NCI-H146 (cell line): ENCODE measurements around the gene PRICKLE3.
"Not testable (repeated sequence)": the region's sequence is repeated elsewhere in the genome, so short reads cannot be mapped to it uniquely, and the experiment has no call there.

ENCODE experiments used
- DNase-seq: peaks from one replicate; lab custom pipeline; 2025; lab: John Stamatoyannopoulos, UW

Gene PRICKLE3

GRCh38 chrX:49179358-49179757 is 6.8 kb downstream of the PRICKLE3 start:
- DNase-seq, result no peak

- no peak for DNase-seq
Measured at GRCh38 chrX:49178537-49178936, 7.6 kb downstream of the PRICKLE3 start.

- no peak for DNase-seq
Measured at GRCh38 chrX:49177873-49178480, 8.2 kb downstream of the PRICKLE3 start.

DNA sequence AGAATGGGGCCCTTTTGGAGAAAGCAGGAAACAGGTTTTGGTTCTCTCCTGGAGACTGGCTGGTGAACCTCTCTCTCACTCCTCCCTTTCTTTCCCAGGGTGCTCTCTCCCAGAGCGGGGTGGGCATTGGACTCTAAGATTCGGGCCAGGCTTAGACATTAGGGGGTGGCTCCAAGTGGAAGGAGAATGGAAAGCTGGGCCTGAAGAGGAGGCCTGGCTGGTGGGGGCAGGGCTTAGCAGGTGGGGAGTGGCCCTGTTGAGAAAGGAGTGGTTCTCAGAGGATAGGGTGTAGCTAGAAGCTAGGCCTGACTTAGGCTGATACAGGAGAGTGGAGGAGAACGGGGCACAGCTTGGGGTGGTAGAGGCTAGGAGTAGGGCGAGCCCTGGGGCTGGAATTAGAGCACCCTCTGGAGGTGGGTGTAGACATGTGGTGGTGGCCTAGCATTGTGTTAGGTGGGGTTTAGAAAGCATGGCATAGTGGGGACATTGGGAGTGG is 8.8 kb downstream of the PRICKLE3 start:
- DNase-seq, result no peak

DNA sequence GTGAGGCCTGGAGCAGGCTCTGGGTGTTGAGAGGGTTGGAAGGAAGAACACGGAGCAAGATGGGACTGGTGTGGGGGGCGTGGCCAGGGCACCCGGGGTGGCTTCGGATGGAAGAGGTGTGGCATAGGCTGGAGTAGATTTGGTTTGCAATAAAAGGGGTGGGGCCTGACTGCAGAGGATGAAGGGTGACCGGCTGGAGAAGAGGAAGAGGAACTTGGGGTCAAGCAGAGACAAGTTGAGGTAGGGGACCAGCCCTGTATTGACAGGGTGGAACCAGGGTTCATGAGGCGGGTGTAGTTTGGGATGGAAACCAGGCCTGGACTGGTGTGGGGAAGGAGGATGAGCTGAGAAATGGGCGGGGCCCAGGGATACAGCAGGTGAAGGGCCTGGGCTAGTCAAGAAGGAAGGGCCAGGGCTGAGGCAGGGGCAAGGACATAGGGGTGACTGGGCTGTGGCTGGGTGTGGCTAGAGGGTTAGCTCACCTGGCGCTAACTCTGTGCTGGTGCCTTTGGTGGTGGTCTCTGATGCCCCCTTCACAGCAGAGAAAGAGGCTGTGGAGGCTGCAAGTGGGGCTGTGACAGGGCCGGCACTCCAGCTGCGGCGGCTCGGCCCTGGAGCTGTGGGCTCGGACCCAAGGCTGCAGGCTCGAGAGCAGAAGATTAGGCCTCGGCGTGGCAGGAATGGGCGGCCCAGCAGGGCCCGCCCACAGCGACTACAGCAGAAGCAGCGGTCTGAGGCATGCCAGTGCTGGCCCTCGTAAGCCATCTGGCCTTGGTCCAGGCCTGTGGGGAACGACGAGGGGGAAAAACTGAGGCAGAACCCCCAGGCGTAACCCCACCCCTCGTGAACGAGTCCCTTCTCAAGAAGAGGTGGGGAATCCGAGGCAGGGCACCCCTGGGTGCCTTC is 9.5 kb downstream of the PRICKLE3 start:
- no peak for DNase-seq

- no peak for DNase-seq
Measured at GRCh38 chrX:49175435-49176274, 10.5 kb downstream of the PRICKLE3 start.

- no peak for DNase-seq
Measured at GRCh38 chrX:49174723-49175122, 11.4 kb downstream of the PRICKLE3 start.

- DNase-seq, result not testable (repeated sequence)
Measured at GRCh38 chrX:49173544-49173943, 12.6 kb downstream of the PRICKLE3 start.

- peak; percentile 72 for DNase-seq
Measured at GRCh38 chrX:49172280-49172780, 13.8 kb downstream of the PRICKLE3 start.

GRCh38 chrX:49171752-49172279 is 14.4 kb downstream of the PRICKLE3 start, which contains the start of gene PLP2:
Gene PLP2 (plus strand): TSS chrX:49171898. CDS start chrX:49172001, 103 bp downstream.
- DNase-seq, result peak; percentile 73

- no peak for DNase-seq
Measured at GRCh38 chrX:49167740-49168108, 18.4 kb downstream of the PRICKLE3 start.

DNA sequence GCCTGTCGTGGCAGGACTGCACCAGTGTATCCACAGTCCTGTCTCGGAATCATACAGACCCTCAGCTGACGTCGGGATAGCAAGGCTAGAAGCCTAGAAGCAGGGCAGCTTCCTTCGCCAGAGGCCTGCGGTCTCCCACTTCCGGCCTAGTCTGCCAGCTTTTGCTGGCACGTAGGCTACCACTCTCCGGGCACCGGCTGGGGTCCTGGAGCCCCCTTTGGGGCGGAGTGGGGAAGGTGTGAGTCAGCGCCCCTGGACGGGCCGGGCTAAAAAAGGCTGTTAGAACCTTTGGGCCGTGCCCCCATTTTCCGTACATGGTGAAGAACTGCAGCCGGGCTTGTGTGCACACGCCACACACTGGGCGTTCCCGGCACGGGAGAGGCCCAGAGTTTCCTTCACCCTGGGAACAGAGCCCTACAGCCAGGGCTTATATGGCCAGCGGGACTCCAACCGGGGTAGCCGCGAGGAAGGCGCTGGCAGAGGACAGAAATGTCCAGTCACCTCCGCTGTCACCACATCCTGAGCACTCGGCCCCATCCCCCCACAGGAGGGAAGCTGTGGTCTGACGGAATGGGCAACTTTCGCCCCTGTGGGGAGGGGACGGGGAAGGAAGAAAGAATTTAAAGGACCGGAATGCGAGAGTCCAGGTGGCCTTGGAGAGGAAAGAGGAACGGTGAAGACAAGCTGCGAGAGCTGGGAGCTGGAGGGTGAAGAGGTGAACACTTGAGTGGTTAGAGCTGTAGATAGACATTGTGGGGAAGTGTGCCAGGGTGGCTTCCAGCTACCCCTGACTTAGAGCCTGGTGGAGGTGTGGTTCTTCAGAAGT is 19.0 kb downstream of the PRICKLE3 start:
- DNase-seq, result peak; percentile 45

DNA sequence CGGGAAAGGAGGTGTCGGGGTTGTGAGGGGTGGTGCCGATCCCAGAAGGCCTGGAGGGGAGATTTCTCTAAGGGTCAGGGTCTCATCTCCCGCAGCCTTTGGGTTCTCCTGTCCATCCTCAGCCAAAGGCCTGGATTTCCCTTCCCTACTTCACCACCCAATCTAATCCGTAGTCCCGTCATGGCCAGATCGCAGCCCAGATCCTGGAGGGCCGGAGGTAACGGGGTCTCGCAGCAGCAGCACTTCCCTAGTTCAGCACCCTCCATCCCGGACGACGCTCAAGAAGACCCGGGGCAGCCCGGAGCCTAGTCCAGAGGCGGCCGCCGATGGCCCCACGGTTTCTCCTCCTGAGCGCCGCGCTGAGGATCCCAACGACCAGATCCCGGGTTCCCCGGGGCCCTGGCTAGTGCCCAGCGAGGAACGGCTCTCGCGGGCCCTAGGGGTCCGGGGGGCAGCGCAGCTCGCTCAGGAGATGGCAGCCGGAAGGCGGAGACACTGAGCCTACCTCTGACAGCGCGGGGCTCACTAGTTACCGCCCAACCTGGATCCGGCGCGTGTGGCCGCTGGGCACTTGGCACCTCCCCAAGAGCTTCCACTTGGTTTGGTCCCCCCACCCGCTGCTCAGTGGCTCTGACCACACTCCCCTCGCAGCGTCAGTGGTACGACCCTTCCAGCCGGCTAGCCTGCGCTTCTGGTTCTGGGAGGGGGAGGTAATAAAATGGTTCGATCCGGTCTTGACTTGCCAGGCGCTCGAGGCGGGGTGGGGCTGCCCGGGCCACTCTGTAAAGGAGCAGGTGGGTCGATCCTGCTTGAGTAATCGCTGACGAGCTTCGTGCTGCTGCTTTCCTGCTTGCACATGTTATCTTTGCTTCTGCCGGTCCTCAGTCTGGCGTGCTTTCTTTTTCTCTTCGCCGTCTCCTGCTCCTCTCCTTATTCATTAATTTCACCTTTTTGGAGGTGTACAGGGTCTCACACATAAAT is 20.0 kb downstream of the PRICKLE3 start:
- DNase-seq, result peak; percentile 96

DNA sequence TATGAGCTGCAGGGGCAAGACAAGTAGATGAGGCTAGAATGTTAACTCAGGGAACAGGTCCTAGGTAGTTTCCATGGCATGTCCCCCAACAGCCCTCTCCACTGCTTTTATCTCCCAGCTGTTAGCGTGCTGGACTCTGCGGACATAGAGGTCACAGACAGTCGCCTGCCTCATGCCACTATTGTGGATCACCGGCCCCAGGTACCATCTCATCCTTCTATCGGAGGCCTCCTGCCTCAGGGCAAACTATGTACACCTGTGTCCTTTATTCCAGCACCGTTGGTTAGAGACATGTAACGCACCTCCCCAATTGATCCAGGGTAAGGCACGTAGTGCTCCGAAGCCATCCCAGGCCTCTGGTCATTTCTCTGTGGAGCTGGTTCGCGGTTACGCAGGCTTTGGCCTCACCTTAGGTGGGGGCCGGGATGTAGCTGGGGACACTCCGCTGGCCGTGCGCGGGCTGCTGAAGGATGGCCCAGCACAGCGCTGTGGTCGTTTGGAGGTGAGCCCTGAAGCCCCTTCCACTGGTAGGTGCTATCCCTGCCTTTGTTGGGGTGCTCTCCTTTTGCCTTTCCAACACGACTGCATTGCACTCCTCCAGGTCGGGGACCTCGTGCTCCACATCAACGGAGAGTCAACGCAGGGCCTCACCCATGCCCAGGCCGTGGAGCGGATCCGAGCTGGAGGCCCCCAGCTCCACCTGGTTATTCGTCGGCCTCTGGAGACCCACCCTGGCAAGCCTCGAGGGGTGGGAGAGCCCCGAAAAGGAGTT is 21.4 kb downstream of the PRICKLE3 start:
- no peak for DNase-seq

GRCh38 chrX:49163555-49164419 is 22.4 kb downstream of the PRICKLE3 start:
- DNase-seq, result peak; percentile 84

DNA sequence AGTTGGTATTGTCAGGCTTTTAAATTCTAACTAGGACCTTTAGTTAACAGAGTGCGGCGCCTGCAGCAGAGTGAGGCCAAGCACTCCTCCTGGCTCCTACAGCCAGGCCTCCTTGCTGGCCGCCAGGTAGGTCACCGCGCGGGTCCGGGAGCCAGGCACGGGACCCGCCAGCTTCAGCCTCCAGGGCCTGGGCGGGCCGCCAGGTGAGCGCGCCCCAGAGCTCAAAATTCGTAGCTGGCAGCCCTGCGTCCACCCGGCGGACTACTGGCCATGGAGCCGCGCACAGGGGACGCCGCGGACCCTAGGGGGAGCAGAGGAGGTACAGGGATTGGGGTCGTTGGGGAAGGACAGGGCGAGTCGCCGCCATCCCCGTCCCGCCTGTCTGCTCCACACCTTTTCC is 23.6 kb downstream of the PRICKLE3 start, which contains the start of gene MAGIX:
TSS of gene MAGIX (plus strand) at position 139 of the 400 bp plus-strand sequence. CDS start at position 271, 132 bp downstream.
- no peak for DNase-seq

DNA sequence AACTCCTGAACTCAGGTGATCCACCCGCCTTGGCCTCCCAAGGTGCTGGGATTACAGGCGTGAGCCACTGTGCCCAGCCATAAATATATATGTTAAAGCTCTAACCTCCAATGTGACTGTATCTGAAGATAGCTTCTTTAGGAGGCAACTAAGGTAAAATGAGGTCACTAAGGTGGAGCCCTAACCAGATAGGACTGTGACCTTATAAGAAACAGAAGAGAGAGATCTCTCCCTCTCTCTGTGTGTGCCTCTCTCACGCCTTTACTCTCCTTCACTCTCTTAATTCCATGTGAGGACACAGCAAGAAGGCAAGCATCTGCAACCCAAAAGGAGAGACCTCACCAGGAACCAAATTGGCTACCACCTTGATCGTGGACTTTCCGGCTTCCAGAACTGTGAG is 24.5 kb downstream of the PRICKLE3 start:
- no peak for DNase-seq

DNA sequence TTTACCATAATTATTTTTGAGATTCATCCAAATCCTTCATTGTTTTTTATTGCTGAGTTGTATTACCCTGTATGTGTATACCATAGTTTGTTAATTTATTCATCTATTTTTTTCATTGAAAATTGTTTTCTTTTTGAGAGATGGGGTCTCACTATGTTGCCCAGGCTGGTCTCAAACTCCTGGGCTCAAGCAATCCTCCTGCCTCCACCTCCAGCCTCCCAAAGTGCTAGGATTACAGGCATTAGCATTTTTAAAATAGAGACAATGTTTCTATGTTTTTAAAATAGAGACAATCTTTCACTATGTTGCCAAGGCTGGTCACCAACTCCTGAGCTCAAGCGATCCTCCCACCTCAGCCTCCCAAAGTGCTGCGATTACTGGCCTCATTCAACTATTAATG is 25.3 kb downstream of the PRICKLE3 start:
- DNase-seq, result no peak
